Neural cell (in vitro differentiated cells): ENCODE measurements around the gene REV3L. TPM values are rescaled to one million over a fixed set of nuclear protein-coding genes. Genes with fewer than 3 reads are reported as not detected.

Experiments used
- H2AFZ ChIP-seq: fragments of 200-600, 300-800 bp; sonication (generic), shearing (Covaris generic); 2 replicates; pipeline ENCODE4 v1.6.0; 2014; ENCODE audit warnings: low read depth, mild to moderate bottlenecking, antibody characterized with exemption, low read length, moderate library complexity
- H3F3A ChIP-seq: fragments of 200-600 bp; shearing (Covaris generic); 2 replicates; pipeline ENCODE4 v1.6.1; 2016; ENCODE audit warnings: mild to moderate bottlenecking, moderate library complexity, mixed read lengths, antibody characterized with exemption, low read length; ENCODE audit not compliant: insufficient read depth, poor library complexity, severe bottlenecking
- H3K27ac ChIP-seq: fragments of 200-600, 300-800 bp; sonication (generic), shearing (Covaris generic); 2 replicates; pipeline ENCODE4 v1.5.1; 2014; ENCODE audit warnings: mild to moderate bottlenecking, low read length, moderate library complexity
- H3K27me3 ChIP-seq: fragments of 300-800, 200-600 bp; sonication (generic), shearing (Covaris generic); 2 replicates; pipeline ENCODE4 v1.6.0; 2014; ENCODE audit warnings: mild to moderate bottlenecking, low read depth, low read length, moderate library complexity; ENCODE audit not compliant: insufficient read depth
- H3K36me3 ChIP-seq: fragments of 300-800, 200-600 bp; sonication (generic), shearing (Covaris generic); 2 replicates; pipeline ENCODE4 v1.5.1; 2014; ENCODE audit warnings: mild to moderate bottlenecking, antibody characterized with exemption, low read length, moderate library complexity; ENCODE audit not compliant: insufficient read depth
- H3K4me2 ChIP-seq: fragments of 300-800, 200-600 bp; sonication (generic), shearing (Covaris generic); 2 replicates; pipeline ENCODE4 v1.6.0; 2014; ENCODE audit warnings: mild to moderate bottlenecking, low read length
- H3K4me3 ChIP-seq: fragments of 300-800, 200-600 bp; sonication (generic), shearing (Covaris generic); 2 replicates; pipeline ENCODE4 v1.5.1; 2014; ENCODE audit warnings: mild to moderate bottlenecking, low read length, moderate library complexity
- H3K79me2 ChIP-seq: fragments of 200-600 bp; shearing (Covaris generic); replicated peaks from 2 replicates; pipeline ENCODE4 v1.6.0; 2014; ENCODE audit warnings: mild to moderate bottlenecking, low read length, moderate library complexity; ENCODE audit not compliant: insufficient read depth
- H3K9ac ChIP-seq: fragments of 300-800, 200-600 bp; sonication (generic), shearing (Covaris generic); 2 replicates; pipeline ENCODE4 v1.6.1; 2016; ENCODE audit warnings: mild to moderate bottlenecking, low read length, mixed read lengths
- H3K9me2 ChIP-seq: fragments of 200-600 bp; shearing (Covaris generic); 2 replicates; pipeline ENCODE4 v1.6.1; 2016; ENCODE audit warnings: mild to moderate bottlenecking, low read length, mixed read lengths; ENCODE audit not compliant: insufficient read depth
- H3K9me3 ChIP-seq: fragments of 200-600, 300-800 bp; sonication (generic), shearing (Covaris generic); 2 replicates; pipeline ENCODE4 v1.6.1; 2016; ENCODE audit warnings: mild to moderate bottlenecking, mixed run types, low read length, moderate library complexity, mixed read lengths
- H4K20me1 ChIP-seq: fragments of 200-600 bp; shearing (Covaris generic); 2 replicates; pipeline ENCODE4 v1.6.1; 2016; ENCODE audit warnings: mild to moderate bottlenecking, mixed run types; ENCODE audit not compliant: insufficient read depth
- CTCF ChIP-seq: fragments of 450-650 bp; IDR thresholded peaks from 2 replicates; pipeline ENCODE4 v1.5.1; 2014; ENCODE audit warnings: antibody characterized with exemption, mild to moderate bottlenecking, moderate library complexity; ENCODE audit not compliant: poor library complexity, severe bottlenecking
- EP300 ChIP-seq: fragments of 450-650 bp; conservative IDR thresholded peaks from 2 replicates; pipeline ENCODE4 v1.6.1; 2014; ENCODE audit warnings: antibody characterized with exemption, mild to moderate bottlenecking, moderate library complexity; ENCODE audit not compliant: poor library complexity, severe bottlenecking
- EZH2 ChIP-seq: fragments of 200-600, 300-800 bp; shearing (Covaris generic), sonication (generic); IDR thresholded peaks from 2 replicates; pipeline ENCODE4 v1.6.1; 2014; ENCODE audit warnings: antibody characterized with exemption, low read length, borderline replicate concordance, mild to moderate bottlenecking; ENCODE audit not compliant: insufficient read depth, poor library complexity, severe bottlenecking
- POLR2AphosphoS5 ChIP-seq: IDR thresholded peaks from 2 replicates; pipeline ENCODE4 v1.6.1; 2012
- RAD21 ChIP-seq: fragments of 450-650 bp; conservative IDR thresholded peaks from 2 replicates; pipeline ENCODE4 v1.6.1; 2014; ENCODE audit warnings: antibody characterized with exemption, mild to moderate bottlenecking, moderate library complexity
- REST ChIP-seq: IDR thresholded peaks from 2 replicates; pipeline ENCODE4 v1.6.1; 2012; ENCODE audit warnings: borderline replicate concordance
- SMC3 ChIP-seq: fragments of 450-650 bp; conservative IDR thresholded peaks from 2 replicates; pipeline ENCODE4 v1.6.1; 2014; ENCODE audit warnings: antibody characterized with exemption, mild to moderate bottlenecking, moderate library complexity; ENCODE audit not compliant: poor library complexity
- TAF1 ChIP-seq: IDR thresholded peaks from 2 replicates; pipeline ENCODE4 v1.6.1; 2012; ENCODE audit warnings: low read depth
- polyA plus RNA-seq: library from polyadenylated mRNA; depleted of rRNA; stranded (reverse); fragments of >200 nt; gene quantifications from 2 replicates; pipeline ENCODE4 v1.2.3, GENCODE V29; 2014

The REV3L gene
- polyA plus RNA-seq, 1 donor from 2014 or later: 60.2 TPM

GRCh38 chr6:111411978-111412566 is 70.9 kb downstream of the REV3L start:
- Histone ChIP-seq H3K36me3 (no peaks in the 10 kb centered on the region), H4K20me1 (no peaks in the 10 kb centered on the region), H3K27ac (no peak overlapping the region), H3K79me2 (no peaks in the 10 kb centered on the region), H3K4me3 (no peak overlapping the region), H3K4me2 (no peak overlapping the region), H3K27me3 (no peaks in the 10 kb centered on the region), H3K9ac (no peak overlapping the region), H3F3A (no peaks in the 10 kb centered on the region), H3K9me2 (no peaks in the 10 kb centered on the region), H3K9me3 (no peaks in the 10 kb centered on the region), H2AFZ (no peak overlapping the region)
- TF ChIP-seq REST: no peak
- TF ChIP-seq SMC3: no peak
- TF ChIP-seq CTCF: no peak
- TF ChIP-seq EP300: no peak
- TF ChIP-seq TAF1: no peak
- TF ChIP-seq EZH2: no peak

GRCh38 chr6:111411046-111411445 is 72.0 kb downstream of the REV3L start:
- TF ChIP-seq POLR2AphosphoS5: no peak
- no peak for TF ChIP-seq RAD21
- no peak for TF ChIP-seq EP300
- TF ChIP-seq SMC3: no peak
- TF ChIP-seq REST: no peak

More at GRCh38 chr6:111411046-111411445, 72.0 kb downstream of the REV3L start:
- Histone ChIP-seq H3K4me3 (no peak overlapping the region), H4K20me1 (no peaks in the 10 kb centered on the region), H3K9me3 (no peaks in the 10 kb centered on the region), H3K9ac (no peak overlapping the region), H3K36me3 (no peaks in the 10 kb centered on the region), H2AFZ (no peak overlapping the region), H3K27me3 (no peaks in the 10 kb centered on the region), H3K27ac (no peak overlapping the region), H3K79me2 (no peaks in the 10 kb centered on the region), H3K4me2 (no peak overlapping the region), H3F3A (no peaks in the 10 kb centered on the region), H3K9me2 (no peaks in the 10 kb centered on the region)
